SK-N-SH (cell line): ENCODE data around the gene ADK.

Experiments
- JUND ChIP-seq: IDR thresholded peaks from 2 replicates; pipeline ENCODE4 v1.4.0; 2012
- MEF2A ChIP-seq: IDR thresholded peaks from 2 replicates; pipeline ENCODE4 v1.4.0; 2012; ENCODE audit warnings: low read depth, borderline replicate concordance
- TAF1 ChIP-seq: IDR thresholded peaks from 2 replicates; pipeline ENCODE4 v1.6.1; 2012; ENCODE audit warnings: low read depth, mild to moderate bottlenecking, low read length, moderate library complexity, borderline replicate concordance
- TF ChIP-seq, protein P1 (sequence below): fragments of 200-600 bp; sonication (generic); IDR thresholded peaks from 2 replicates; pipeline ENCODE4 v1.6.1; 2017; ENCODE audit warnings: antibody characterized with exemption, mild to moderate bottlenecking, moderate library complexity

- no peak for TF ChIP-seq MEF2A
- no peak for TF ChIP-seq JUND
- TF ChIP-seq, protein P1, sequence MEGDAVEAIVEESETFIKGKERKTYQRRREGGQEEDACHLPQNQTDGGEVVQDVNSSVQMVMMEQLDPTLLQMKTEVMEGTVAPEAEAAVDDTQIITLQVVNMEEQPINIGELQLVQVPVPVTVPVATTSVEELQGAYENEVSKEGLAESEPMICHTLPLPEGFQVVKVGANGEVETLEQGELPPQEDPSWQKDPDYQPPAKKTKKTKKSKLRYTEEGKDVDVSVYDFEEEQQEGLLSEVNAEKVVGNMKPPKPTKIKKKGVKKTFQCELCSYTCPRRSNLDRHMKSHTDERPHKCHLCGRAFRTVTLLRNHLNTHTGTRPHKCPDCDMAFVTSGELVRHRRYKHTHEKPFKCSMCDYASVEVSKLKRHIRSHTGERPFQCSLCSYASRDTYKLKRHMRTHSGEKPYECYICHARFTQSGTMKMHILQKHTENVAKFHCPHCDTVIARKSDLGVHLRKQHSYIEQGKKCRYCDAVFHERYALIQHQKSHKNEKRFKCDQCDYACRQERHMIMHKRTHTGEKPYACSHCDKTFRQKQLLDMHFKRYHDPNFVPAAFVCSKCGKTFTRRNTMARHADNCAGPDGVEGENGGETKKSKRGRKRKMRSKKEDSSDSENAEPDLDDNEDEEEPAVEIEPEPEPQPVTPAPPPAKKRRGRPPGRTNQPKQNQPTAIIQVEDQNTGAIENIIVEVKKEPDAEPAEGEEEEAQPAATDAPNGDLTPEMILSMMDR: no peak
- no peak for TF ChIP-seq TAF1
Measured at GRCh38 chr10:74640134-74640921, 489.3 kb downstream of the ADK start.
